SU-DHL-6 (cell line): ENCODE results near the gene DAPP1.
"Not testable (repeated sequence)": the region's sequence is repeated elsewhere in the genome, so short reads cannot be mapped to it uniquely, and the experiment has no call there.

Source experiments
- CTCF ChIP-seq: fragments of 200-600 bp; sonication (generic); IDR thresholded peaks from one replicate; pipeline ENCODE4 v1.5.1; 2017; ENCODE audit warnings: antibody characterized with exemption, mild to moderate bottlenecking, low read length, moderate library complexity; ENCODE audit not compliant: insufficient read depth, poor library complexity, severe bottlenecking
- EZH2phosphoT487 ChIP-seq: fragments of 200-600 bp; sonication (generic), shearing (Covaris generic); conservative IDR thresholded peaks from 2 replicates; pipeline ENCODE4 v1.6.1; 2018; ENCODE audit warnings: mild to moderate bottlenecking, antibody characterized with exemption, low read length, moderate library complexity, mixed read lengths

- TF ChIP-seq CTCF, EZH2phosphoT487: not testable (repeated sequence)
These were observed 45.8 kb upstream of the DAPP1 start for GRCh38 chr4:99770842-99771241.
